Measurements from ENCODE around the gene ACSL5. TPM values are rescaled to one million over a fixed set of nuclear protein-coding genes. Genes with fewer than 3 reads are reported as not detected.

The ACSL5 gene
- total RNA-seq, 1 donor from 2014 or later, result 4.2 TPM

- H3K27ac ChIP-seq (ENCODE audit: low read depth, low read length), result no peak overlapping the region
- no peaks in the 10 kb centered on the region for H3K36me3 ChIP-seq (ENCODE audit: control insufficient read depth in 3 of 3, insufficient read depth in 3 of 3, low read length in 3 of 3)
- no peak overlapping the region for H3K9ac ChIP-seq (ENCODE audit: low read depth in 1 of 3, low read length in 3 of 3)
- no peaks in the 10 kb centered on the region for H3K27me3 ChIP-seq (ENCODE audit: control insufficient read depth in 3 of 3, insufficient read depth in 3 of 3, low read length in 3 of 3)
- no peak overlapping the region for H3K4me3 ChIP-seq (ENCODE audit: low read length in 3 of 3)
- no peaks in the 10 kb centered on the region for H3K9me3 ChIP-seq (ENCODE audit: control insufficient read depth in 3 of 3, low read length in 3 of 3)
- no peaks in the 10 kb centered on the region for H3K4me1 ChIP-seq (ENCODE audit: control insufficient read depth in 3 of 3, insufficient read depth in 3 of 3, low read length in 3 of 3)
These were observed 25.2 kb upstream of the ACSL5 start for GRCh38 chr10:112348759-112349158.

GRCh38 chr10:112349521-112350085 is 24.3 kb upstream of the ACSL5 start:
- Histone ChIP-seq H3K27me3 (ENCODE audit: control insufficient read depth in 3 of 3, insufficient read depth in 3 of 3, low read length in 3 of 3) (no peaks in the 10 kb centered on the region), H3K9me3 (ENCODE audit: control insufficient read depth in 3 of 3, low read length in 3 of 3) (no peaks in the 10 kb centered on the region), H3K4me3 (ENCODE audit: low read length in 3 of 3) (no peak overlapping the region), H3K36me3 (ENCODE audit: control insufficient read depth in 3 of 3, insufficient read depth in 3 of 3, low read length in 3 of 3) (no peaks in the 10 kb centered on the region), H3K27ac (ENCODE audit: low read depth, low read length) (no peak overlapping the region), H3K4me1 (ENCODE audit: control insufficient read depth in 3 of 3, insufficient read depth in 3 of 3, low read length in 3 of 3) (no peaks in the 10 kb centered on the region), H3K9ac (ENCODE audit: low read depth in 1 of 3, low read length in 3 of 3) (no peak overlapping the region)

- Histone ChIP-seq H3K36me3 (ENCODE audit: control insufficient read depth in 3 of 3, insufficient read depth in 3 of 3, low read length in 3 of 3) (no peaks in the 10 kb centered on the region), H3K9me3 (ENCODE audit: control insufficient read depth in 3 of 3, low read length in 3 of 3) (no peaks in the 10 kb centered on the region), H3K9ac (ENCODE audit: low read depth in 1 of 3, low read length in 3 of 3) (no peak overlapping the region), H3K27me3 (ENCODE audit: control insufficient read depth in 3 of 3, insufficient read depth in 3 of 3, low read length in 3 of 3) (no peaks in the 10 kb centered on the region), H3K4me1 (ENCODE audit: control insufficient read depth in 3 of 3, insufficient read depth in 3 of 3, low read length in 3 of 3) (no peaks in the 10 kb centered on the region), H3K27ac (ENCODE audit: low read depth, low read length) (no peak overlapping the region), H3K4me3 (ENCODE audit: low read length in 3 of 3) (no peak overlapping the region)
These were observed 22.8 kb upstream of the ACSL5 start for GRCh38 chr10:112351146-112351545.

GRCh38 chr10:112352044-112352443 is 21.9 kb upstream of the ACSL5 start:
- Histone ChIP-seq H3K36me3 (ENCODE audit: control insufficient read depth in 3 of 3, insufficient read depth in 3 of 3, low read length in 3 of 3) (no peaks in the 10 kb centered on the region), H3K9me3 (ENCODE audit: control insufficient read depth in 3 of 3, low read length in 3 of 3) (no peaks in the 10 kb centered on the region), H3K9ac (ENCODE audit: low read depth in 1 of 3, low read length in 3 of 3) (no peak overlapping the region), H3K27me3 (ENCODE audit: control insufficient read depth in 3 of 3, insufficient read depth in 3 of 3, low read length in 3 of 3) (no peaks in the 10 kb centered on the region), H3K27ac (ENCODE audit: low read depth, low read length) (no peak overlapping the region), H3K4me3 (ENCODE audit: low read length in 3 of 3) (no peak overlapping the region), H3K4me1 (ENCODE audit: control insufficient read depth in 3 of 3, insufficient read depth in 3 of 3, low read length in 3 of 3) (no peaks in the 10 kb centered on the region)

- no peaks in the 10 kb centered on the region for H3K36me3 ChIP-seq (ENCODE audit: control insufficient read depth in 3 of 3, insufficient read depth in 3 of 3, low read length in 3 of 3)
- H3K4me1 ChIP-seq (ENCODE audit: control insufficient read depth in 3 of 3, insufficient read depth in 3 of 3, low read length in 3 of 3), result no peaks in the 10 kb centered on the region
- no peak overlapping the region for H3K9ac ChIP-seq (ENCODE audit: low read depth in 1 of 3, low read length in 3 of 3)
- H3K27me3 ChIP-seq (ENCODE audit: control insufficient read depth in 3 of 3, insufficient read depth in 3 of 3, low read length in 3 of 3), result no peaks in the 10 kb centered on the region
- H3K4me3 ChIP-seq (ENCODE audit: low read length in 3 of 3), result no peak overlapping the region
- no peak overlapping the region for H3K27ac ChIP-seq (ENCODE audit: low read depth, low read length)
- no peaks in the 10 kb centered on the region for H3K9me3 ChIP-seq (ENCODE audit: control insufficient read depth in 3 of 3, low read length in 3 of 3)
These were observed 20.9 kb upstream of the ACSL5 start for GRCh38 chr10:112353046-112353445.

GRCh38 chr10:112356686-112357085 is 17.2 kb upstream of the ACSL5 start:
- H3K27ac ChIP-seq (ENCODE audit: low read depth, low read length), result no peak overlapping the region

GRCh38 chr10:112359606-112360307 is 14.2 kb upstream of the ACSL5 start:
- Histone ChIP-seq H3K27me3 (ENCODE audit: control insufficient read depth in 3 of 3, insufficient read depth in 3 of 3, low read length in 3 of 3) (no peaks in the 10 kb centered on the region), H3K27ac (ENCODE audit: low read depth, low read length) (no peak overlapping the region), H3K9me3 (ENCODE audit: control insufficient read depth in 3 of 3, low read length in 3 of 3) (no peaks in the 10 kb centered on the region), H3K9ac (ENCODE audit: low read depth in 1 of 3, low read length in 3 of 3) (no peak overlapping the region), H3K36me3 (ENCODE audit: control insufficient read depth in 3 of 3, insufficient read depth in 3 of 3, low read length in 3 of 3) (no peaks in the 10 kb centered on the region), H3K4me1 (ENCODE audit: control insufficient read depth in 3 of 3, insufficient read depth in 3 of 3, low read length in 3 of 3) (peaks cover 0 to 23% (median 10%) of the 10 kb centered on the region in 3 donors), H3K4me3 (ENCODE audit: low read length in 3 of 3) (no peak overlapping the region)

More at GRCh38 chr10:112356686-112357085, 17.2 kb upstream of the ACSL5 start:
- Histone ChIP-seq H3K4me1 (ENCODE audit: control insufficient read depth in 3 of 3, insufficient read depth in 3 of 3, low read length in 3 of 3) (peaks cover 0 to 8% (median 0%) of the 10 kb centered on the region in 3 donors), H3K9me3 (ENCODE audit: control insufficient read depth in 3 of 3, low read length in 3 of 3) (no peaks in the 10 kb centered on the region), H3K4me3 (ENCODE audit: low read length in 3 of 3) (no peak overlapping the region), H3K27me3 (ENCODE audit: control insufficient read depth in 3 of 3, insufficient read depth in 3 of 3, low read length in 3 of 3) (no peaks in the 10 kb centered on the region), H3K36me3 (ENCODE audit: control insufficient read depth in 3 of 3, insufficient read depth in 3 of 3, low read length in 3 of 3) (no peaks in the 10 kb centered on the region), H3K9ac (ENCODE audit: low read depth in 1 of 3, low read length in 3 of 3) (no peak overlapping the region)

- peaks cover 0 to 23% (median 10%) of the 10 kb centered on the region in 3 donors for H3K4me1 ChIP-seq (ENCODE audit: control insufficient read depth in 3 of 3, insufficient read depth in 3 of 3, low read length in 3 of 3)
- no peaks in the 10 kb centered on the region for H3K9me3 ChIP-seq (ENCODE audit: control insufficient read depth in 3 of 3, low read length in 3 of 3)
- no peak overlapping the region for H3K9ac ChIP-seq (ENCODE audit: low read depth in 1 of 3, low read length in 3 of 3)
- no peak overlapping the region for H3K4me3 ChIP-seq (ENCODE audit: low read length in 3 of 3)
- no peak overlapping the region for H3K27ac ChIP-seq (ENCODE audit: low read depth, low read length)
- H3K27me3 ChIP-seq (ENCODE audit: control insufficient read depth in 3 of 3, insufficient read depth in 3 of 3, low read length in 3 of 3), result no peaks in the 10 kb centered on the region
- no peaks in the 10 kb centered on the region for H3K36me3 ChIP-seq (ENCODE audit: control insufficient read depth in 3 of 3, insufficient read depth in 3 of 3, low read length in 3 of 3)
These were observed 13.3 kb upstream of the ACSL5 start for GRCh38 chr10:112360308-112361270.

GRCh38 chr10:112361951-112362751 is 11.8 kb upstream of the ACSL5 start:
- Histone ChIP-seq H3K9me3 (ENCODE audit: control insufficient read depth in 3 of 3, low read length in 3 of 3) (no peaks in the 10 kb centered on the region), H3K4me1 (ENCODE audit: control insufficient read depth in 3 of 3, insufficient read depth in 3 of 3, low read length in 3 of 3) (peaks cover 0 to 23% (median 10%) of the 10 kb centered on the region in 3 donors), H3K4me3 (ENCODE audit: low read length in 3 of 3) (no peak overlapping the region), H3K9ac (ENCODE audit: low read depth in 1 of 3, low read length in 3 of 3) (peak overlapping the region in 2 of 3 donors; percentile 25 to 40), H3K27ac (ENCODE audit: low read depth, low read length) (no peak overlapping the region), H3K36me3 (ENCODE audit: control insufficient read depth in 3 of 3, insufficient read depth in 3 of 3, low read length in 3 of 3) (no peaks in the 10 kb centered on the region), H3K27me3 (ENCODE audit: control insufficient read depth in 3 of 3, insufficient read depth in 3 of 3, low read length in 3 of 3) (no peaks in the 10 kb centered on the region)

Measured in skeletal muscle tissue (tissue), 4 donors.